Neuronal stem cell (in vitro differentiated cells): ENCODE measurements around the gene LRRC25.

Source experiments
- DNase-seq: peaks from one replicate; pipeline ENCODE4 v3.0.0-alpha.2; 2013; ENCODE audit warnings: low spot score
- H2AFZ ChIP-seq: one replicate; pipeline ENCODE4 v1.6.1; 2013; ENCODE audit warnings: mild to moderate bottlenecking, low read length, inconsistent platforms
- H2AK5ac ChIP-seq: 2 replicates; pipeline ENCODE4 v1.6.1; 2013; ENCODE audit warnings: low read depth, mild to moderate bottlenecking, inconsistent platforms, low read length, moderate library complexity, mixed read lengths
- H2BK120ac ChIP-seq: 2 replicates; pipeline ENCODE4 v1.6.1; 2013; ENCODE audit warnings: low read depth, mild to moderate bottlenecking, inconsistent platforms, low read length, moderate library complexity, mixed read lengths
- H2BK12ac ChIP-seq: one replicate; pipeline ENCODE4 v1.6.1; 2013; ENCODE audit warnings: low read length, inconsistent platforms
- H2BK15ac ChIP-seq: 2 replicates; pipeline ENCODE4 v1.6.1; 2013; ENCODE audit warnings: mild to moderate bottlenecking, low read length, inconsistent platforms, mixed read lengths
- H2BK5ac ChIP-seq: one replicate; pipeline ENCODE4 v1.6.1; 2013; ENCODE audit warnings: inconsistent platforms, mild to moderate bottlenecking, low read length, moderate library complexity
- H3K14ac ChIP-seq: one replicate; pipeline ENCODE4 v1.6.1; 2013; ENCODE audit warnings: low read length, inconsistent platforms
- H3K18ac ChIP-seq: 2 replicates; pipeline ENCODE4 v1.6.1; 2013; ENCODE audit warnings: low read length, inconsistent platforms
- H3K23ac ChIP-seq: 2 replicates; pipeline ENCODE4 v1.6.1; 2013; ENCODE audit warnings: low read depth, mild to moderate bottlenecking, mixed read lengths, low read length, inconsistent platforms; ENCODE audit not compliant: poor library complexity
- H3K27ac ChIP-seq: replicated peaks from 3 replicates; pipeline ENCODE4 v1.5.1; 2013; ENCODE audit warnings: low read length, inconsistent platforms
- H3K27me3 ChIP-seq, 3 experiments: 2 replicates each; pipeline ENCODE4 v1.6.1; 2013; ENCODE audit warnings: low read length in 3 of 3, mild to moderate bottlenecking in 2 of 3, inconsistent platforms in 1 of 3, low read depth in 1 of 3, mixed read lengths in 1 of 3, moderate library complexity in 1 of 3; ENCODE audit not compliant: control insufficient read depth in 3 of 3, insufficient read depth in 3 of 3
- H3K36me3 ChIP-seq, 2 donors: replicated peaks in 1 of 2; 2 replicates each; pipeline ENCODE4 v1.6.1; 2013; ENCODE audit warnings: low read length in 2 of 2; ENCODE audit not compliant: control insufficient read depth in 2 of 2, insufficient read depth in 2 of 2
- H3K4ac ChIP-seq: 2 replicates; pipeline ENCODE4 v1.6.1; 2013; ENCODE audit warnings: inconsistent platforms, mild to moderate bottlenecking, low read length, moderate library complexity
- H3K4me1 ChIP-seq, 2 donors: 1 replicate in 1 of 2; 2 replicates in 1 of 2; pipeline ENCODE4 v1.6.1; 2013; ENCODE audit warnings: low read length in 2 of 2, low read depth in 1 of 2; ENCODE audit not compliant: control insufficient read depth in 2 of 2, insufficient read depth in 1 of 2
- H3K4me2 ChIP-seq: one replicate; pipeline ENCODE4 v1.6.1; 2013; ENCODE audit warnings: mild to moderate bottlenecking, low read length, inconsistent platforms; ENCODE audit not compliant: insufficient read depth, poor library complexity, severe bottlenecking
- H3K4me3 ChIP-seq, 2 donors: 2 replicates each; pipeline ENCODE4 v1.5.1; 2013; ENCODE audit warnings: low read length in 2 of 2, mild to moderate bottlenecking in 2 of 2, inconsistent platforms in 1 of 2, moderate library complexity in 1 of 2
- H3K79me1 ChIP-seq: one replicate; pipeline ENCODE4 v1.6.1; 2013; ENCODE audit warnings: low read depth, mild to moderate bottlenecking, inconsistent platforms, low read length, moderate library complexity
- H3K9ac ChIP-seq: one replicate; pipeline ENCODE4 v1.6.1; 2013; ENCODE audit warnings: mild to moderate bottlenecking, low read depth, low read length, inconsistent platforms; ENCODE audit not compliant: poor library complexity
- H3K9me3 ChIP-seq, 2 donors: replicated peaks in 1 of 2; 2 replicates each; pipeline versions ENCODE3 to v1.6.1; 2013; ENCODE audit warnings: low read length in 2 of 2, mild to moderate bottlenecking in 2 of 2, inconsistent platforms in 1 of 2, low read depth in 1 of 2, mixed read lengths in 1 of 2, moderate library complexity in 1 of 2; ENCODE audit not compliant: control insufficient read depth in 2 of 2, insufficient read depth in 1 of 2
- H4K8ac ChIP-seq: one replicate; pipeline ENCODE4 v1.6.1; 2013; ENCODE audit warnings: low read depth, mild to moderate bottlenecking, inconsistent platforms, low read length, moderate library complexity
- H4K91ac ChIP-seq: one replicate; pipeline ENCODE4 v1.6.1; 2013; ENCODE audit warnings: low read length, low read depth, mild to moderate bottlenecking, inconsistent platforms; ENCODE audit not compliant: poor library complexity
- WGBS, 2 donors: extraction: QIAGEN DNeasy Blood & Tissue Kit; methylation state at CpG; one replicate each; pipeline ENCODE4 v1.1.7; 2013; ENCODE audit warnings: missing lambda C conversion rate in 2 of 2, mixed read lengths in 1 of 2; ENCODE audit not compliant: insufficient read length in 2 of 2, insufficient replicate concordance in 1 of 2; ENCODE audit errors: extremely low coverage in 2 of 2; 5-methylcytosine and 5-hydroxymethylcytosine counted together

LRRC25 gene

GRCh38 chr19:18419699-18420460 is 22.5 kb upstream of the LRRC25 start:
- peak overlapping the region; percentile 91 for H3K9ac ChIP-seq
- peak overlapping the region; percentile 56 for H2AFZ ChIP-seq
- peak overlapping the region; percentile 77 for H2AK5ac ChIP-seq
- H2BK12ac ChIP-seq, result peak overlapping the region; percentile 90
- peak overlapping the region; percentile 92 for H3K4me2 ChIP-seq
- peaks cover 0 to 20% (median 0%) of the 10 kb centered on the region in 3 experiments for H3K27me3 ChIP-seq
- H2BK120ac ChIP-seq, result peak overlapping the region; percentile 77
- H4K91ac ChIP-seq, result no peak overlapping the region
- H3K4ac ChIP-seq, result no peak overlapping the region
- peak overlapping the region; percentile 83 to 86 for H3K4me3 ChIP-seq
- H3K14ac ChIP-seq, result peak overlapping the region; percentile 82
- H2BK15ac ChIP-seq, result no peak overlapping the region
- peak overlapping the region; percentile 89 for H2BK5ac ChIP-seq
- H3K27ac ChIP-seq, result no peak overlapping the region
- H3K9me3 ChIP-seq, result peaks cover 0 to 2% of the 10 kb centered on the region in 2 donors
- no peak for DNase-seq
- H3K36me3 ChIP-seq, result peaks cover 0 to 15% of the 10 kb centered on the region in 2 donors
- peak overlapping the region; percentile 53 for H3K23ac ChIP-seq
- WGBS, 2 donors, result no CpG with 5 or more reads among the region's 97 CpGs
- no peak overlapping the region for H4K8ac ChIP-seq
- peaks cover 15% of the 10 kb centered on the region for H3K79me1 ChIP-seq
- H3K18ac ChIP-seq, result peak overlapping the region; percentile 96
- H3K4me1 ChIP-seq, result peaks cover 39 to 68% of the 10 kb centered on the region in 2 donors

- H3K4me1 ChIP-seq, result peaks cover 35 to 70% of the 10 kb centered on the region in 2 donors
- peak within 1 kb of the TSS; percentile 91 for H3K9ac ChIP-seq
- H2BK12ac ChIP-seq, result peak within 1 kb of the TSS; percentile 90
- peak within 1 kb of the TSS; percentile 92 for H3K4me2 ChIP-seq
- H4K8ac ChIP-seq, result no peak within 1 kb of the TSS
- no CpG with 5 or more reads among the region's 80 CpGs for WGBS, 2 donors
- peak within 1 kb of the TSS; percentile 83 to 86 for H3K4me3 ChIP-seq
- peaks cover 0 to 15% of the 10 kb centered on the region in 2 donors for H3K36me3 ChIP-seq
- peaks cover 11% of the 10 kb centered on the region for H3K79me1 ChIP-seq
- DNase-seq, result peak; percentile 76
- H3K27me3 ChIP-seq, result peaks cover 0 to 20% (median 0%) of the 10 kb centered on the region in 3 experiments
- peak within 1 kb of the TSS; percentile 89 for H2BK5ac ChIP-seq
- peaks cover 0 to 2% of the 10 kb centered on the region in 2 donors for H3K9me3 ChIP-seq
- no peak within 1 kb of the TSS for H3K27ac ChIP-seq
- peak within 1 kb of the TSS; percentile 56 for H4K91ac ChIP-seq
- peak within 1 kb of the TSS; percentile 94 for H3K23ac ChIP-seq
- H3K18ac ChIP-seq, result peak within 1 kb of the TSS; percentile 98
- H2BK120ac ChIP-seq, result peak within 1 kb of the TSS; percentile 77
- H2AFZ ChIP-seq, result peak within 1 kb of the TSS; percentile 56
- peak within 1 kb of the TSS; percentile 82 for H3K14ac ChIP-seq
- H2BK15ac ChIP-seq, result peak within 1 kb of the TSS; percentile 92
- peak within 1 kb of the TSS; percentile 91 for H2AK5ac ChIP-seq
- peak within 1 kb of the TSS; percentile 69 for H3K4ac ChIP-seq
Measured at GRCh38 chr19:18419195-18419698, 21.8 kb upstream of the LRRC25 start, which contains the start of gene SSBP4. Gene SSBP4 (plus strand): TSS chr19:18419398. CDS start chr19:18419649, 251 bp downstream.

- Histone ChIP-seq H3K4ac (no peak overlapping the region), H2AK5ac (peak overlapping the region; percentile 91), H2AFZ (peak overlapping the region; percentile 56), H2BK15ac (peak overlapping the region; percentile 92), H3K4me2 (peak overlapping the region; percentile 65), H3K9me3 (peaks cover 0 to 2% of the 10 kb centered on the region in 2 donors), H3K23ac (peak overlapping the region; percentile 94), H3K36me3 (peaks cover 0 to 15% of the 10 kb centered on the region in 2 donors), H3K4me3 (peak overlapping the region; percentile 65 to 83), H3K4me1 (peaks cover 29 to 65% of the 10 kb centered on the region in 2 donors), H3K79me1 (peaks cover 11% of the 10 kb centered on the region), H2BK12ac (peak overlapping the region; percentile 18), H3K14ac (peak overlapping the region; percentile 33), H3K9ac (peak overlapping the region; percentile 17), H3K27me3 (peaks cover 0 to 20% (median 0%) of the 10 kb centered on the region in 3 experiments), H2BK120ac (peak overlapping the region; percentile 29), H4K91ac (peak overlapping the region; percentile 56), H3K27ac (no peak overlapping the region), H4K8ac (no peak overlapping the region), H2BK5ac (peak overlapping the region; percentile 89), H3K18ac (peak overlapping the region; percentile 22)
- no peak for DNase-seq
- no CpG with 5 or more reads among the region's 39 CpGs for WGBS, 2 donors
Measured at GRCh38 chr19:18418483-18419194, 21.2 kb upstream of the LRRC25 start.
